ENCODE results near the gene EDEM2. TPM values are rescaled to one million over a fixed set of nuclear protein-coding genes. Genes with fewer than 3 reads are reported as not detected.

Gene EDEM2
- total and polyA plus RNA-seq, 2 of the 4 experiments (the other 2 are of a cell fraction) = 19.0 to 27.4 TPM

DNA sequence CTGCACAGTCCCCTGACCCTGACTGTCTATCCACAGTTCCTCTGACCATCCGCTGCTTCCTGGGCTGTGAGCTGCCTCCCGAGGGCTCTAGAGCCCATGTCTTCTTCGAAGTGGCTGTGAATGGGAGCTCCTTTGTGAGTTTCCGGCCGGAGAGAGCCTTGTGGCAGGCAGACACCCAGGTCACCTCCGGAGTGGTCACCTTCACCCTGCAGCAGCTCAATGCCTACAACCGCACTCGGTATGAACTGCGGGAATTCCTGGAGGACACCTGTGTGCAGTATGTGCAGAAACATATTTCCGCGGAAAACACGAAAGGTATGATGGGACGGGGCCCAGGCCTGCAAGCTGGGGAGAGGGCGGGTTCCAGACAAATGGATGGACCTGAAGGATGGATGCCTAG is 29.0 kb upstream of the EDEM2 start:
- Histone ChIP-seq H3K14ac (replicated peaks; ENCODE audit: low read depth, low read length) (no peak overlapping the region), H2AK5ac (ENCODE audit: low read depth, low read length) (no peak overlapping the region), H2BK120ac (ENCODE audit: low read depth, low read length) (no peak overlapping the region), H3K4me3 (ENCODE audit: insufficient read depth, low read depth, low read length) (no peak overlapping the region), H2AK9ac (replicated peaks; ENCODE audit: low read depth, low read length, poor library complexity) (peak overlapping the region; percentile 29), H3K4ac (ENCODE audit: low read depth, low read length) (no peak overlapping the region), H2BK20ac (ENCODE audit: low read depth, low read length) (no peak overlapping the region), H3K9me1 (ENCODE audit: insufficient read depth, low read length) (no peaks in the 10 kb centered on the region), H3K9ac (ENCODE audit: low read depth, low read length) (no peak overlapping the region), H4K91ac (ENCODE audit: insufficient read depth, low read depth, low read length) (no peak overlapping the region), H3K27me3 (ENCODE audit: control insufficient read depth, insufficient read depth, low read length) (no peaks in the 10 kb centered on the region), H4K20me1 (ENCODE audit: insufficient read depth, low read length) (no peaks in the 10 kb centered on the region), H2AFZ (replicated peaks; ENCODE audit: low read length, poor library complexity) (no peak overlapping the region), H3K36me3 (ENCODE audit: control insufficient read depth, insufficient read depth, low read length) (peaks cover 4% of the 10 kb centered on the region; the same call in 1 of the 2 replicates), H2BK15ac (ENCODE audit: low read depth, low read length) (no peak overlapping the region), H3K4me2 (ENCODE audit: low read depth, low read length) (no peak overlapping the region), H2BK5ac (ENCODE audit: low read depth, low read length, poor library complexity, severe bottlenecking) (no peak overlapping the region), H3K23ac (ENCODE audit: low read depth, low read length) (no peak overlapping the region), H3K18ac (ENCODE audit: low read depth, low read length) (no peak overlapping the region), H3K79me1 (ENCODE audit: low read depth in 1 of 2, low read length in 2 of 2) (no peaks in the 10 kb centered on the region; a peak in 1 of 4 replicates), H3K4me1 (ENCODE audit: control insufficient read depth, insufficient read depth, low read length) (peaks cover 5% of the 10 kb centered on the region; the same call in 1 of the 2 replicates), H3K9me3 (ENCODE audit: control insufficient read depth, insufficient read depth, low read length) (no peaks in the 10 kb centered on the region), H3K56ac (ENCODE audit: extremely low read depth, insufficient read depth, low read length) (no peak overlapping the region), H4K8ac (ENCODE audit: low read depth in 2 of 2, low read length in 2 of 2) (no peak overlapping the region), H4K5ac (ENCODE audit: low read depth, low read length) (no peak overlapping the region), H3K27ac (ENCODE audit: insufficient read depth, low read length) (no peak overlapping the region)
- POLR2A ChIA-PET (ENCODE audit: unreplicated experiment) = no interaction called here
- WGBS, 2 experiments (ENCODE audit: extremely low coverage in 2 of 2, insufficient read length in 1 of 2) = 93% methylated on average over 11 of the region's 14 CpGs; no CpG with 5 or more reads in 1 of the 2 experiments
- no peak for ATAC-seq (ENCODE audit: low read depth)
- CTCF ChIA-PET = interaction anchor here (0.8 kb wide), 1 partner anchor 30 kb away, joined by 4 read pairs; no protein-coding TSS in a partner anchor
- DNase-seq = no peak
- no peak for TF ChIP-seq RAD21 (IDR thresholded peaks at IDR 0.05; ENCODE audit: low read length)
- no peak for TF ChIP-seq RFX5 (IDR thresholded peaks at IDR 0.05; ENCODE audit: low read depth, low read length)
- no peak for TF ChIP-seq FOS (IDR thresholded peaks at IDR 0.05; ENCODE audit: low read depth, low read length)
- no peak for TF ChIP-seq POLR2A (IDR thresholded peaks at IDR 0.05; ENCODE audit: low read depth, low read length)
- TF ChIP-seq, protein P1, sequence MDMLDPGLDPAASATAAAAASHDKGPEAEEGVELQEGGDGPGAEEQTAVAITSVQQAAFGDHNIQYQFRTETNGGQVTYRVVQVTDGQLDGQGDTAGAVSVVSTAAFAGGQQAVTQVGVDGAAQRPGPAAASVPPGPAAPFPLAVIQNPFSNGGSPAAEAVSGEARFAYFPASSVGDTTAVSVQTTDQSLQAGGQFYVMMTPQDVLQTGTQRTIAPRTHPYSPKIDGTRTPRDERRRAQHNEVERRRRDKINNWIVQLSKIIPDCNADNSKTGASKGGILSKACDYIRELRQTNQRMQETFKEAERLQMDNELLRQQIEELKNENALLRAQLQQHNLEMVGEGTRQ (IDR thresholded peaks at IDR 0.05; ENCODE audit: low read depth, low read length) = no peak
- no peak for TF ChIP-seq BHLHE40 (IDR thresholded peaks at IDR 0.05; ENCODE audit: low read depth, low read length)
- TF ChIP-seq, protein P2, sequence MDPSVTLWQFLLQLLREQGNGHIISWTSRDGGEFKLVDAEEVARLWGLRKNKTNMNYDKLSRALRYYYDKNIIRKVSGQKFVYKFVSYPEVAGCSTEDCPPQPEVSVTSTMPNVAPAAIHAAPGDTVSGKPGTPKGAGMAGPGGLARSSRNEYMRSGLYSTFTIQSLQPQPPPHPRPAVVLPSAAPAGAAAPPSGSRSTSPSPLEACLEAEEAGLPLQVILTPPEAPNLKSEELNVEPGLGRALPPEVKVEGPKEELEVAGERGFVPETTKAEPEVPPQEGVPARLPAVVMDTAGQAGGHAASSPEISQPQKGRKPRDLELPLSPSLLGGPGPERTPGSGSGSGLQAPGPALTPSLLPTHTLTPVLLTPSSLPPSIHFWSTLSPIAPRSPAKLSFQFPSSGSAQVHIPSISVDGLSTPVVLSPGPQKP (IDR thresholded peaks at IDR 0.05; ENCODE audit: borderline replicate concordance, low read depth, low read length) = no peak
- no peak for TF ChIP-seq CHD1 (IDR thresholded peaks at IDR 0.05; ENCODE audit: low read depth, low read length)
- no peak for TF ChIP-seq MAFK (IDR thresholded peaks at IDR 0.05; ENCODE audit: low read depth, low read length)
- TF ChIP-seq NFE2L2 (IDR thresholded peaks at IDR 0.05; ENCODE audit: low read depth, low read length) = no peak
- no peak for TF ChIP-seq CEBPB (IDR thresholded peaks at IDR 0.05; ENCODE audit: low read depth, low read length)
- no peak for TF ChIP-seq SMC3 (IDR thresholded peaks at IDR 0.05; ENCODE audit: low read depth, low read length)
- TF ChIP-seq MXI1 (IDR thresholded peaks at IDR 0.05; ENCODE audit: borderline replicate concordance, low read depth, low read length) = no peak
- no peak for TF ChIP-seq MAZ (IDR thresholded peaks at IDR 0.05; ENCODE audit: borderline replicate concordance, low read depth, low read length)
- no peak for TF ChIP-seq RCOR1 (IDR thresholded peaks at IDR 0.05; ENCODE audit: insufficient replicate concordance, low read length)
- intact Hi-C loops (cut with micrococcal nuclease) (no loop called here), in situ Hi-C loops (cut with MboI; ENCODE audit: low sequenced_read_pairs) (no loop called here), dilution Hi-C loops (cut with HindIII; ENCODE audit: low sequenced_read_pairs, unreplicated experiment) (no loop called here)
- no TSS peak for BruUV-seq (replicated peaks)

All from IMR-90 (cell line).